G401.6 (cell line): ENCODE results near the gene LRP3.

Source experiments
- FAIRE-seq: peaks from 2 replicates; lab custom pipeline; 2012; peaks lifted over from hg19 to GRCh38; lab: Jason Lieb, UNC

The LRP3 gene

DNA sequence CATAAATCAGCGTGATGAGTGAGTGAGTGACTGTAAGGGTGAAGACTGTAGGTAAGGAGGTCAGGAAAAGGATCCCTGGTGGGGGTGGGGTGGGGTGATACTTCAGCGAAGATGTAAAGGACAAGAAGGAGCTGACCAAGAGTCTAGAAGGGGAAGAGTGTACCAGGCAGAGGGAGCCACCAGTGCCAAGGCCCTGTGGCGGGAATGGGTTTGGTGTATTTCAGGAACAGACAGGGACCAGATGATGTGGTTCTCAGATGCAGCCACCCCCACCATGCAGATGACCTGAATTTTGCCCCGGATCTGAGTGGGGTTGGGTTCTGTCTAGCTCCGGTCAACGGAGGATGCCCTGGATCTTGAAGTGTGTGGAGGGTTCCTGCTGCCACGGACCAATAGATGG, 61.7 kb downstream of the LRP3 start:
- FAIRE-seq: no peak

GRCh38 chr19:33256261-33256660, 62.1 kb downstream of the LRP3 start:
- FAIRE-seq: no peak

- FAIRE-seq: no peak
Measured at GRCh38 chr19:33257828-33258227, 63.7 kb downstream of the LRP3 start.
